HepG2 (cell line): ENCODE data around the gene ACTR3. TPM values are rescaled to one million over a fixed set of nuclear protein-coding genes. Genes with fewer than 3 reads are reported as not detected.

Experiments used
- ARNT ChIP-seq: fragments of 450-650 bp; IDR thresholded peaks from 2 replicates; pipeline ENCODE4 v1.6.1; 2017
- BORCS8-MEF2B ChIP-seq: sonication (generic); formaldehyde crosslinking; IDR thresholded peaks from 2 replicates; pipeline ENCODE4 v1.8.0; 2022; ENCODE audit warnings: mild to moderate bottlenecking, missing genetic modification reagents
- CBFB ChIP-seq: sonication (generic); formaldehyde crosslinking; IDR thresholded peaks from 2 replicates; pipeline ENCODE4 v1.4.0; 2020; ENCODE audit warnings: missing genetic modification reagents
- CCAR2 ChIP-seq: fragments of 200-400 bp; formaldehyde crosslinking; optimal IDR thresholded peaks from 2 replicates; pipeline ENCODE3; 2018; ENCODE audit warnings: low read depth, mild to moderate bottlenecking, low read length, moderate library complexity
- EEA1 ChIP-seq: sonication (generic); formaldehyde crosslinking; IDR thresholded peaks from 2 replicates; pipeline ENCODE4 v1.5.1; 2020; ENCODE audit warnings: mild to moderate bottlenecking, missing genetic modification reagents, borderline replicate concordance
- EED ChIP-seq: sonication (generic); formaldehyde crosslinking; IDR thresholded peaks from 2 replicates; pipeline ENCODE4 v1.5.0; 2020; ENCODE audit warnings: mild to moderate bottlenecking, missing genetic modification reagents
- FOXA1 ChIP-seq, 2 experiments: fragments of 450-650 bp in 1 of 2; sonication (generic) in 1 of 2; formaldehyde crosslinking in 1 of 2; IDR thresholded peaks; 2 replicates each; pipeline versions ENCODE4 v1.4.0 to v1.6.1; 2016 to 2020; ENCODE audit warnings: missing genetic modification reagents in 1 of 2
- HES4 ChIP-seq: sonication (generic); formaldehyde crosslinking; IDR thresholded peaks from 2 replicates; pipeline ENCODE4 v1.9.0; 2021; ENCODE audit warnings: mild to moderate bottlenecking, missing genetic modification reagents, borderline replicate concordance
- HHEX ChIP-seq: IDR thresholded peaks from 2 replicates; pipeline ENCODE4 v1.6.1; 2016; ENCODE audit warnings: control low read depth
- HMG20A ChIP-seq: IDR thresholded peaks from 2 replicates; pipeline ENCODE4 v1.6.1; 2016; ENCODE audit warnings: borderline replicate concordance
- MXI1 ChIP-seq: IDR thresholded peaks from 3 replicates; pipeline ENCODE4 v1.6.1; 2012; ENCODE audit warnings: low read depth, low read length, inconsistent platforms, borderline replicate concordance
- NFRKB ChIP-seq: fragments of 450-650 bp; IDR thresholded peaks from 2 replicates; pipeline ENCODE4 v1.6.1; 2017
- NKX3-1 ChIP-seq: sonication (generic); formaldehyde crosslinking; IDR thresholded peaks from 2 replicates; pipeline ENCODE4 v1.5.0; 2020; ENCODE audit warnings: missing genetic modification reagents
- PCBP1 ChIP-seq: fragments of 200-400 bp; formaldehyde crosslinking; IDR thresholded peaks from 2 replicates; pipeline ENCODE4 v1.6.1; 2017; ENCODE audit warnings: mild to moderate bottlenecking, low read depth, low read length, borderline replicate concordance
- U2AF2 ChIP-seq: fragments of 200-400 bp; formaldehyde crosslinking; IDR thresholded peaks from 2 replicates; pipeline ENCODE4 v1.6.1; 2017; ENCODE audit warnings: low read depth, mild to moderate bottlenecking, low read length
- ZNF180 ChIP-seq: sonication (generic); formaldehyde crosslinking; IDR thresholded peaks from 2 replicates; pipeline ENCODE4 v1.4.0; 2020; ENCODE audit warnings: low read depth, missing genetic modification reagents, borderline replicate concordance
- ZNF205 ChIP-seq: IDR thresholded peaks from 2 replicates; pipeline ENCODE4 v1.6.1; 2018; ENCODE audit warnings: missing biosample characterization, missing genetic modification reagents
- ZNF788 ChIP-seq: sonication (generic); formaldehyde crosslinking; IDR thresholded peaks from 2 replicates; pipeline ENCODE4 v1.5.0; 2020; ENCODE audit warnings: mild to moderate bottlenecking, missing genetic modification reagents, borderline replicate concordance
- ZNF792 ChIP-seq: IDR thresholded peaks from 2 replicates; pipeline ENCODE4 v1.6.1; 2016
- ZNF891 ChIP-seq: sonication (generic); formaldehyde crosslinking; IDR thresholded peaks from 2 replicates; pipeline ENCODE4 v1.5.0; 2020; ENCODE audit warnings: mild to moderate bottlenecking, missing genetic modification reagents
- ZSCAN25 ChIP-seq: sonication (generic); formaldehyde crosslinking; IDR thresholded peaks from 2 replicates; pipeline ENCODE4 v1.8.0; 2022; ENCODE audit warnings: mild to moderate bottlenecking, missing genetic modification reagents
- polyA plus RNA-seq, 8 experiments: library from polyadenylated mRNA; depleted of rRNA in 3 of 8; stranded (reverse) in 7 of 8; unstranded in 1 of 8; fragments of >200 nt; fragmentation: Illumina TruSeq in 4 of 8; extraction: Trizol in 4 of 8; gene quantifications; 2 replicates each; pipeline versions ENCODE4 v1.2.1 to v1.2.3, GENCODE V29; 2011 to 2016; ENCODE audit warnings: low read depth in 4 of 8, missing spikeins in 1 of 8, mixed read lengths in 1 of 8; ENCODE audit not compliant: insufficient read depth in 1 of 8
- total RNA-seq, 5 experiments: library from RNA; depleted of rRNA; stranded (reverse); fragments of >200 nt; fragmentation: Illumina TruSeq; extraction: Trizol; gene quantifications; 2 replicates each; pipeline ENCODE4 v1.2.3, GENCODE V29; 2016; ENCODE audit warnings: low read depth in 1 of 5
- TF ChIP-seq, protein P1 (sequence below): sonication (generic); formaldehyde crosslinking; conservative IDR thresholded peaks from 2 replicates; pipeline ENCODE4 v1.8.0; 2022; ENCODE audit warnings: mild to moderate bottlenecking, moderate library complexity, missing genetic modification reagents
- TF ChIP-seq, protein P2 (sequence below): sonication (generic); formaldehyde crosslinking; IDR thresholded peaks from 2 replicates; pipeline ENCODE4 v1.8.1; 2023; ENCODE audit warnings: mild to moderate bottlenecking, missing genetic modification reagents
- TF ChIP-seq, protein P3 (sequence below): sonication (generic); formaldehyde crosslinking; IDR thresholded peaks from 2 replicates; pipeline ENCODE4 v1.8.0; 2023; ENCODE audit warnings: mild to moderate bottlenecking, missing genetic modification reagents
- TF ChIP-seq, protein P4 (sequence below): sonication (generic); formaldehyde crosslinking; IDR thresholded peaks from 2 replicates; pipeline ENCODE4 v1.5.0; 2020; ENCODE audit warnings: mild to moderate bottlenecking, missing genetic modification reagents, moderate library complexity

The ACTR3 gene
- total and polyA plus RNA-seq, 2 of the 13 experiments (the other 11 are each of a cell fraction or from before 2014, with no cell fraction given): 123 to 225 TPM

DNA sequence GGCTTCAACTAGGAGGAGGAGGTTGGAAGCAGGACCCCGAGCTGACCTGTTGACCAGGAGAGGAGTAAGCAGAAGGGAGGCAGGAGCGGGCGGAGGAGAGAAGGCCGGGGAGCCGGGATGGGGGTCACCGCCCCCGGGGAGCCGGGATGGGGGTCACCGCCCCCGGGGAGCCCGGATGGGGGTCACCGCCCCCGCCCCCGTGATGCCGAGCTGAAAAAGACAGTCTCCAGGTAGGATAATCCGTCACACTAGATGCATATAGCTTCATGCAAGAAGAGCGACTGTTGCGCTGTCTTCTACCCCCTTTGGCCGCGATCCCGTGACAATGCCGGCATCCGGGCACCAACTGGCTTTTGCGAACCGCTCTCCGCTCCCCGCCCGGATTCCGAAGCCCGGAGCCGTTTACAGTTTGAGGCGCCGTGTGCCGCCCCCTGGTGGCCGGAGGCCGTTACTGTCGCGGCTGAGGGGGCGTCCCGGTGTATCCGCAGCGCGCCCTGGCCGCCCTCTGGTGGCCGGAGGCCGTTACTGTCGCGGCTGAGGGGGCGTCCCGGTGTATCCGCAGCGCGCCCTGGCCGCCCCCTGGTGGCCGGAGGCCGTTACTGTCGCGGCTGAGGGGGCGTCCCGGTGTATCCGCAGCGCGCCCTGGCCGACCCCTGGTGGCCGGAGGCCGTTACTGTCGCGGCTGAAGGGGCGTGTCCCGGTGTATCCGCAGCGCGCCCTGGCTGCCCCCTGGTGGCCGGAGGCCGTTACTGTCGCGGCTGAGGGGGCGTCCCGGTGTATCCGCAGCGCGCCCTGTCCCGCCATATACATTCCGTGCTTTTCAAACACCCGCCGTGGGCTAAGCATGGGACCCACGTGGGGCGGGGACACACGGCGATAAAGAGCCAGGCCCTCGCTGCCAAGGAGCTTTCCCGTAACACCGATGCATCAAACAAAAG lies 89.6 kb downstream of the ACTR3 start (continued):
- TF ChIP-seq, protein P1, sequence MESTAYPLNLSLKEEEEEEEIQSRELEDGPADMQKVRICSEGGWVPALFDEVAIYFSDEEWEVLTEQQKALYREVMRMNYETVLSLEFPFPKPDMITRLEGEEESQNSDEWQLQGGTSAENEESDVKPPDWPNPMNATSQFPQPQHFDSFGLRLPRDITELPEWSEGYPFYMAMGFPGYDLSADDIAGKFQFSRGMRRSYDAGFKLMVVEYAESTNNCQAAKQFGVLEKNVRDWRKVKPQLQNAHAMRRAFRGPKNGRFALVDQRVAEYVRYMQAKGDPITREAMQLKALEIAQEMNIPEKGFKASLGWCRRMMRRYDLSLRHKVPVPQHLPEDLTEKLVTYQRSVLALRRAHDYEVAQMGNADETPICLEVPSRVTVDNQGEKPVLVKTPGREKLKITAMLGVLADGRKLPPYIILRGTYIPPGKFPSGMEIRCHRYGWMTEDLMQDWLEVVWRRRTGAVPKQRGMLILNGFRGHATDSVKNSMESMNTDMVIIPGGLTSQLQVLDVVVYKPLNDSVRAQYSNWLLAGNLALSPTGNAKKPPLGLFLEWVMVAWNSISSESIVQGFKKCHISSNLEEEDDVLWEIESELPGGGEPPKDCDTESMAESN: 0 out of 2 replicates have a peak, but pooled peaks have one; percentile 14
- TF ChIP-seq, protein P2, sequence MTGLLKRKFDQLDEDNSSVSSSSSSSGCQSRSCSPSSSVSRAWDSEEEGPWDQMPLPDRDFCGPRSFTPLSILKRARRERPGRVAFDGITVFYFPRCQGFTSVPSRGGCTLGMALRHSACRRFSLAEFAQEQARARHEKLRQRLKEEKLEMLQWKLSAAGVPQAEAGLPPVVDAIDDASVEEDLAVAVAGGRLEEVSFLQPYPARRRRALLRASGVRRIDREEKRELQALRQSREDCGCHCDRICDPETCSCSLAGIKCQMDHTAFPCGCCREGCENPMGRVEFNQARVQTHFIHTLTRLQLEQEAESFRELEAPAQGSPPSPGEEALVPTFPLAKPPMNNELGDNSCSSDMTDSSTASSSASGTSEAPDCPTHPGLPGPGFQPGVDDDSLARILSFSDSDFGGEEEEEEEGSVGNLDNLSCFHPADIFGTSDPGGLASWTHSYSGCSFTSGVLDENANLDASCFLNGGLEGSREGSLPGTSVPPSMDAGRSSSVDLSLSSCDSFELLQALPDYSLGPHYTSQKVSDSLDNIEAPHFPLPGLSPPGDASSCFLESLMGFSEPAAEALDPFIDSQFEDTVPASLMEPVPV (CRISPR knock-in tag): peak; percentile 19; the same call in 1 of the 2 replicates
- TF ChIP-seq ZSCAN25 (CRISPR knock-in tag) (no peak), PCBP1 (no peak), FOXA1 (IDR thresholded peaks at IDR 0.05) (no peak), FOXA1 (CRISPR knock-in tag; IDR thresholded peaks at IDR 0.05) (peak; percentile 41), EEA1 (CRISPR knock-in tag) (no peak), ZNF205 (CRISPR knock-in tag) (no peak), U2AF2 (0 out of 2 replicates have a peak, but pooled peaks have one; percentile 31), MXI1 (0 out of 3 replicates have a peak, but pooled peaks have one; percentile 25), CBFB (0 out of 2 replicates have a peak, but pooled peaks have one; percentile 19), HHEX (CRISPR knock-in tag) (0 out of 2 replicates have a peak, but pooled peaks have one; percentile 5), EED (CRISPR knock-in tag) (peak; percentile 89; the same call in 1 of the 2 replicates), NFRKB (no peak), HES4 (CRISPR knock-in tag) (no peak), NKX3-1 (CRISPR knock-in tag) (no peak), ZNF180 (CRISPR knock-in tag) (no peak), HMG20A (CRISPR knock-in tag) (no peak), ZNF792 (no peak), BORCS8-MEF2B (CRISPR knock-in tag) (peak; percentile 74; the same call in 1 of the 2 replicates), ZNF891 (CRISPR knock-in tag) (peak; percentile 93), ZNF788 (CRISPR knock-in tag) (no peak), CCAR2 (no peak), ARNT (no peak)
- TF ChIP-seq, protein P3, sequence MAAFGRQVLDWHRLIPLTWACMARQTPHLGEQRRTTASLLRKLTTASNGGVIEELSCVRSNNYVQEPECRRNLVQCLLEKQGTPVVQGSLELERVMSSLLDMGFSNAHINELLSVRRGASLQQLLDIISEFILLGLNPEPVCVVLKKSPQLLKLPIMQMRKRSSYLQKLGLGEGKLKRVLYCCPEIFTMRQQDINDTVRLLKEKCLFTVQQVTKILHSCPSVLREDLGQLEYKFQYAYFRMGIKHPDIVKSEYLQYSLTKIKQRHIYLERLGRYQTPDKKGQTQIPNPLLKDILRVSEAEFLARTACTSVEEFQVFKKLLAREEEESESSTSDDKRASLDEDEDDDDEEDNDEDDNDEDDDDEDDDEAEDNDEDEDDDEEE (CRISPR knock-in tag): no peak
- TF ChIP-seq, protein P4, sequence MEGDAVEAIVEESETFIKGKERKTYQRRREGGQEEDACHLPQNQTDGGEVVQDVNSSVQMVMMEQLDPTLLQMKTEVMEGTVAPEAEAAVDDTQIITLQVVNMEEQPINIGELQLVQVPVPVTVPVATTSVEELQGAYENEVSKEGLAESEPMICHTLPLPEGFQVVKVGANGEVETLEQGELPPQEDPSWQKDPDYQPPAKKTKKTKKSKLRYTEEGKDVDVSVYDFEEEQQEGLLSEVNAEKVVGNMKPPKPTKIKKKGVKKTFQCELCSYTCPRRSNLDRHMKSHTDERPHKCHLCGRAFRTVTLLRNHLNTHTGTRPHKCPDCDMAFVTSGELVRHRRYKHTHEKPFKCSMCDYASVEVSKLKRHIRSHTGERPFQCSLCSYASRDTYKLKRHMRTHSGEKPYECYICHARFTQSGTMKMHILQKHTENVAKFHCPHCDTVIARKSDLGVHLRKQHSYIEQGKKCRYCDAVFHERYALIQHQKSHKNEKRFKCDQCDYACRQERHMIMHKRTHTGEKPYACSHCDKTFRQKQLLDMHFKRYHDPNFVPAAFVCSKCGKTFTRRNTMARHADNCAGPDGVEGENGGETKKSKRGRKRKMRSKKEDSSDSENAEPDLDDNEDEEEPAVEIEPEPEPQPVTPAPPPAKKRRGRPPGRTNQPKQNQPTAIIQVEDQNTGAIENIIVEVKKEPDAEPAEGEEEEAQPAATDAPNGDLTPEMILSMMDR (CRISPR knock-in tag): peak; percentile 54
